Natural killer cell treated with Interleukin-12 subunit alpha and Interleukin-12 subunit beta and Interleukin-15 and Interleukin-18, amount 100 ng/mL, for 72 hours (primary cell): ENCODE data around the gene SCNN1A. TPM values are rescaled to one million over a fixed set of nuclear protein-coding genes. Genes with fewer than 3 reads are reported as not detected.
"Not testable (repeated sequence)": the region's sequence is repeated elsewhere in the genome, so short reads cannot be mapped to it uniquely, and the experiment has no call there.

Experiments
- ATAC-seq, 2 donors: fragments of 150-1000 bp; cut with Tn5 transposase in 1 of 2; sonication (Bioruptor Pico), chemical (Tn5 transposase) in 1 of 2; 2 replicates each; pipeline ENCODE4 v1.10.0; 2021
- DNase-seq: peaks from one replicate; pipeline ENCODE4 v3.0.0; 2022; ENCODE audit warnings: low spot score
- H3K27ac Mint-ChIP-seq, 2 donors: 1 replicate in 1 of 2; 2 replicates in 1 of 2; pipeline ENCODE4 v1.8.0; 2022; ENCODE audit warnings: mixed read lengths in 2 of 2, mild to moderate bottlenecking in 1 of 2, moderate library complexity in 1 of 2
- H3K27me3 Mint-ChIP-seq, 2 donors: 1 replicate in 1 of 2; 2 replicates in 1 of 2; pipeline ENCODE4 v1.8.0; 2022; ENCODE audit warnings: mixed read lengths in 2 of 2
- H3K36me3 Mint-ChIP-seq: one replicate; pipeline ENCODE4 v1.8.0; 2022; ENCODE audit warnings: mixed read lengths
- H3K4me1 Mint-ChIP-seq, 2 donors: 1 replicate in 1 of 2; 2 replicates in 1 of 2; pipeline ENCODE4 v1.8.0; 2022; ENCODE audit warnings: low read depth in 2 of 2, mixed read lengths in 2 of 2, mild to moderate bottlenecking in 1 of 2
- H3K4me3 Mint-ChIP-seq: one replicate; pipeline ENCODE4 v1.8.0; 2022; ENCODE audit warnings: mixed read lengths
- H3K9me3 Mint-ChIP-seq: 2 replicates; pipeline ENCODE4 v1.8.0; 2022; ENCODE audit warnings: mixed read lengths
- total RNA-seq, 2 donors: library from RNA; stranded (reverse); gene quantifications; one replicate each; pipeline ENCODE4 v1.2.3, GENCODE V29; 2022

Gene SCNN1A
- total RNA-seq, 2 donors from 2014 or later = not detected

- H3K27me3 Mint-ChIP-seq = peaks cover 0 to 4% of the 10 kb centered on the region in 2 donors
- no peak overlapping the region for H3K4me3 Mint-ChIP-seq
- H3K9me3 Mint-ChIP-seq = peaks cover 3% of the 10 kb centered on the region
- no peaks in the 10 kb centered on the region for H3K36me3 Mint-ChIP-seq
- peaks cover 40 to 44% of the 10 kb centered on the region in 2 donors for H3K4me1 Mint-ChIP-seq
- ATAC-seq (no peak), DNase-seq (no peak)
- H3K27ac Mint-ChIP-seq = no peak overlapping the region
Observed at GRCh38 chr12:6342140-6342889, 33.0 kb downstream of the SCNN1A start.

- no peak within 1 kb of the TSS for H3K27ac Mint-ChIP-seq
- no peaks in the 10 kb centered on the region for H3K9me3 Mint-ChIP-seq
- H3K36me3 Mint-ChIP-seq = no peaks in the 10 kb centered on the region
- DNase-seq (peak; percentile 75), ATAC-seq (peak; percentile 40 to 74)
- H3K4me1 Mint-ChIP-seq = peaks cover 35 to 41% of the 10 kb centered on the region in 2 donors
- no peak within 1 kb of the TSS for H3K4me3 Mint-ChIP-seq
- peaks cover 0 to under 1% of the 10 kb centered on the region in 2 donors for H3K27me3 Mint-ChIP-seq
Observed at GRCh38 chr12:6341417-6342139, 33.8 kb downstream of the SCNN1A start, which contains the start of gene TNFRSF1A. Gene TNFRSF1A, minus strand, starts transcription at chr12:6342076. Its CDS starts 262 bp downstream, at chr12:6341814.

GRCh38 chr12:6340745-6341416 is 34.5 kb downstream of the SCNN1A start:
- no peaks in the 10 kb centered on the region for H3K36me3 Mint-ChIP-seq
- no peak for DNase-seq
- H3K27ac Mint-ChIP-seq = no peak overlapping the region
- H3K4me1 Mint-ChIP-seq = peaks cover 37 to 41% of the 10 kb centered on the region in 2 donors
- no peaks in the 10 kb centered on the region for H3K27me3 Mint-ChIP-seq
- H3K4me3 Mint-ChIP-seq = no peak overlapping the region
- ATAC-seq = no peak
- no peaks in the 10 kb centered on the region for H3K9me3 Mint-ChIP-seq

- Mint-ChIP-seq H3K36me3 (no peaks in the 10 kb centered on the region), H3K4me1 (peaks cover 37 to 42% of the 10 kb centered on the region in 2 donors), H3K4me3 (no peak overlapping the region), H3K27me3 (no peaks in the 10 kb centered on the region), H3K9me3 (no peaks in the 10 kb centered on the region), H3K27ac (no peak overlapping the region)
- ATAC-seq (no peak), DNase-seq (no peak)
Observed at GRCh38 chr12:6340032-6340638, 35.2 kb downstream of the SCNN1A start.

GRCh38 chr12:6338955-6339354 is 36.4 kb downstream of the SCNN1A start:
- no peak overlapping the region for H3K27ac Mint-ChIP-seq
- no peak overlapping the region for H3K4me3 Mint-ChIP-seq
- no peaks in the 10 kb centered on the region for H3K9me3 Mint-ChIP-seq
- no peak for DNase-seq
- no peaks in the 10 kb centered on the region for H3K27me3 Mint-ChIP-seq
- no peak for ATAC-seq
- peaks cover 45 to 50% of the 10 kb centered on the region in 2 donors for H3K4me1 Mint-ChIP-seq
- no peaks in the 10 kb centered on the region for H3K36me3 Mint-ChIP-seq

- not testable (repeated sequence) for H3K27ac Mint-ChIP-seq, H3K36me3 Mint-ChIP-seq, ATAC-seq, H3K27me3 Mint-ChIP-seq, DNase-seq, H3K9me3 Mint-ChIP-seq, H3K4me3 Mint-ChIP-seq
- peaks cover 49 to 50% of the 10 kb centered on the region in 2 donors for H3K4me1 Mint-ChIP-seq
Observed at GRCh38 chr12:6338536-6338935, 36.8 kb downstream of the SCNN1A start.

GRCh38 chr12:6337958-6338433 is 37.4 kb downstream of the SCNN1A start:
- H3K9me3 Mint-ChIP-seq = no peaks in the 10 kb centered on the region
- DNase-seq (no peak), ATAC-seq (no peak)
- H3K27ac Mint-ChIP-seq = no peak overlapping the region
- no peak overlapping the region for H3K4me3 Mint-ChIP-seq
- peaks cover under 1% of the 10 kb centered on the region for H3K36me3 Mint-ChIP-seq
- no peaks in the 10 kb centered on the region for H3K27me3 Mint-ChIP-seq
- H3K4me1 Mint-ChIP-seq = peaks cover 50% of the 10 kb centered on the region in 2 donors

GRCh38 chr12:6336889-6337853 is 38.2 kb downstream of the SCNN1A start:
- Mint-ChIP-seq H3K27me3 (no peaks in the 10 kb centered on the region), H3K36me3 (peaks cover 9% of the 10 kb centered on the region), H3K9me3 (no peaks in the 10 kb centered on the region), H3K4me3 (no peak overlapping the region), H3K4me1 (peaks cover 49 to 50% of the 10 kb centered on the region in 2 donors), H3K27ac (no peak overlapping the region)
- peak; percentile 62 to 67 for ATAC-seq
- DNase-seq = peak; percentile 89

- Mint-ChIP-seq H3K27me3 (no peaks in the 10 kb centered on the region), H3K36me3 (peaks cover 13% of the 10 kb centered on the region), H3K9me3 (no peaks in the 10 kb centered on the region), H3K27ac (no peak overlapping the region), H3K4me1 (peaks cover 46 to 48% of the 10 kb centered on the region in 2 donors), H3K4me3 (no peak overlapping the region)
- DNase-seq (peak; percentile 77), ATAC-seq (peak; percentile 58 to 63)
Observed at GRCh38 chr12:6336079-6336888, 39.1 kb downstream of the SCNN1A start.

- Mint-ChIP-seq H3K9me3 (no peaks in the 10 kb centered on the region), H3K27ac (no peak overlapping the region), H3K27me3 (no peaks in the 10 kb centered on the region), H3K4me3 (no peak overlapping the region), H3K36me3 (peaks cover 18% of the 10 kb centered on the region), H3K4me1 (peaks cover 47 to 50% of the 10 kb centered on the region in 2 donors)
- DNase-seq (peak; percentile 93), ATAC-seq (peak; percentile 79 to 85)
Observed at GRCh38 chr12:6335451-6336078, 39.8 kb downstream of the SCNN1A start.

GRCh38 chr12:6334940-6335450 is 40.4 kb downstream of the SCNN1A start:
- Mint-ChIP-seq H3K4me3 (no peak overlapping the region), H3K27ac (no peak overlapping the region), H3K4me1 (peaks cover 50% of the 10 kb centered on the region in 2 donors), H3K36me3 (peaks cover 18% of the 10 kb centered on the region), H3K9me3 (no peaks in the 10 kb centered on the region), H3K27me3 (no peaks in the 10 kb centered on the region)
- DNase-seq (no peak), ATAC-seq (no peak)
